Measurements from ENCODE around the gene PRSS2. TPM values are rescaled to one million over a fixed set of nuclear protein-coding genes. Genes with fewer than 3 reads are reported as not detected.

Gene PRSS2
- total RNA-seq, 1 donor from 2014 or later = not detected

DNA sequence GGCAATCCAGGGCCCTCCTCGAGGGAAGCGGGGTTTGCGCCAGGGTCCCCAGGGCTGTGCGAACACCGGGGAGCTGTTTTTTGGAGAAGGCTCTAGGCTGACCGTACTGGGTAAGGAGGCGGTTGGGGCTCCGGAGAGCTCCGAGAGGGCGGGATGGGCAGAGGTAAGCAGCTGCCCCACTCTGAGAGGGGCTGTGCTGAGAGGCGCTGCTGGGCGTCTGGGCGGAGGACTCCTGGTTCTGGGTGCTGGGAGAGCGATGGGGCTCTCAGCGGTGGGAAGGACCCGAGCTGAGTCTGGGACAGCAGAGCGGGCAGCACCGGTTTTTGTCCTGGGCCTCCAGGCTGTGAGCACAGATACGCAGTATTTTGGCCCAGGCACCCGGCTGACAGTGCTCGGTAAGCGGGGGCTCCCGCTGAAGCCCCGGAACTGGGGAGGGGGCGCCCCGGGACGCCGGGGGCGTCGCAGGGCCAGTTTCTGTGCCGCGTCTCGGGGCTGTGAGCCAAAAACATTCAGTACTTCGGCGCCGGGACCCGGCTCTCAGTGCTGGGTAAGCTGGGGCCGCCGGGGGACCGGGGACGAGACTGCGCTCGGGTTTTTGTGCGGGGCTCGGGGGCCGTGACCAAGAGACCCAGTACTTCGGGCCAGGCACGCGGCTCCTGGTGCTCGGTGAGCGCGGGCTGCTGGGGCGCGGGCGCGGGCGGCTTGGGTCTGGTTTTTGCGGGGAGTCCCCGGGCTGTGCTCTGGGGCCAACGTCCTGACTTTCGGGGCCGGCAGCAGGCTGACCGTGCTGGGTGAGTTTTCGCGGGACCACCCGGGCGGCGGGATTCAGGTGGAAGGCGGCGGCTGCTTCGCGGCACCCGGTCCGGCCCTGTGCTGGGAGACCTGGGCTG is 26.0 kb downstream of the PRSS2 start:
- ATAC-seq (ENCODE audit: poor library complexity) (peak; percentile 36), DNase-seq (no peak)
- intact Hi-C loops (cut with DNase I) = no loop called here

DNA sequence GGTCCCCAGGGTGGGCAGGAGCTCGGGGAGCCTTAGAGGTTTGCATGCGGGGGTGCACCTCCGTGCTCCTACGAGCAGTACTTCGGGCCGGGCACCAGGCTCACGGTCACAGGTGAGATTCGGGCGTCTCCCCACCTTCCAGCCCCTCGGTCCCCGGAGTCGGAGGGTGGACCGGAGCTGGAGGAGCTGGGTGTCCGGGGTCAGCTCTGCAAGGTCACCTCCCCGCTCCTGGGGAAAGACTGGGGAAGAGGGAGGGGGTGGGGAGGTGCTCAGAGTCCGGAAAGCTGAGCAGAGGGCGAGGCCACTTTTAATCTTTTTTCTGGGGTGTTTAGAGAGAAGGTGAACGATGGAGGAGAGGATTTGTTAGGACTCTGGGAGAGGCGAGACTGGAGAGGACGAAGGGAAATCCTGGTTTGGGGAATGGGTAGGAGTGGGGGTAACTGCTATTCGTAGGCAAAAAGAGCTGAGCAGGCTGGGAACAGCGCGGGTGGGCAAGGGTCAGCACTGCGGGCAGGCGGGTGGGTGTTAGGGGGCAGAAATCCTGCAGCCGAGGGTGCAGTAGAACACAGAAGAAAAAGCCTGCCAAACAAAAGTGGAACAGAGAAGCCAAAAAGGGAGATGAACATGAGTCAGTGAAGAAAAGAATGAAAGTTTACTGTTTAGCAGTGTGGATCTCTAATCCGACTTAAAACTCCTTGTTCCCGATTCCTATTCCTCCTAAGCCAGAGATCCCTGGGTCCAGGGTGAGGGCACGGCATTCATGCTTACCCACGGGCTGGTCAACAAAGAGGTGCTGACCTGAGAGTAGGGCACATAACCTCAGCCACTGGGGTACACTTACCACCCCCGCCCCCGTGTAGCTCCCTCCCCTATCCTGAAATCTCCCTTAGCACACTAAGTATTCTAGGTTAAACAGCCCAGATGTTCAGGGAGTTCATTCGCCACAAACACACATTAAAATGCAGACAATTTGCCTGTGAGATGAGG is 26.9 kb downstream of the PRSS2 start:
- DNase-seq (no peak), ATAC-seq (ENCODE audit: poor library complexity) (peak; percentile 25)
- intact Hi-C loops (cut with DNase I) = no loop called here

- intact Hi-C loops (cut with DNase I) = no loop called here
- no peak for DNase-seq
- no peak for ATAC-seq (ENCODE audit: poor library complexity)
Measured at GRCh38 chr7:142798451-142799436, 28.0 kb downstream of the PRSS2 start.

- no peak for DNase-seq
- ATAC-seq (ENCODE audit: poor library complexity) = no peak
- intact Hi-C loops (cut with DNase I) = no loop called here
Measured at GRCh38 chr7:142799437-142799835, 28.7 kb downstream of the PRSS2 start.

DNA sequence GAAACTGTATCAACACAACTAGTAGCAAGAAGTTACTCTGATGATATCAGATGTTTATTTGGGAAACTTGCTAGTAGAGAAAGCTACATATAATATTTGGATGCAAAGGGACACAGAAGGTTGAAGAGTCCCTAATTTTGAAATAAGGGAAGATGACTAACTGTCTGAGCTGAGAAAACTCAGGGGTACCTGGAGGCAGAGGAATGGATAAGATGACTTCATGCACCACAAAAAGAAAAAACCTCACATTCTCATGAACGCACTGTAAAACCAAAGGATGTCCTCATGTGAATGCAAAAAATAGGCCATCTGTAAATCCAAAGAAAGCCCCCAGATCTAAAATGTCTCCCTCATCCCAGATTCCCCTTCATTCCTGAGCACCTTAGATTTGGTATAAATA is 29.3 kb downstream of the PRSS2 start:
- ATAC-seq (ENCODE audit: poor library complexity) = no peak
- intact Hi-C loops (cut with DNase I) = no loop called here
- DNase-seq = no peak

DNA sequence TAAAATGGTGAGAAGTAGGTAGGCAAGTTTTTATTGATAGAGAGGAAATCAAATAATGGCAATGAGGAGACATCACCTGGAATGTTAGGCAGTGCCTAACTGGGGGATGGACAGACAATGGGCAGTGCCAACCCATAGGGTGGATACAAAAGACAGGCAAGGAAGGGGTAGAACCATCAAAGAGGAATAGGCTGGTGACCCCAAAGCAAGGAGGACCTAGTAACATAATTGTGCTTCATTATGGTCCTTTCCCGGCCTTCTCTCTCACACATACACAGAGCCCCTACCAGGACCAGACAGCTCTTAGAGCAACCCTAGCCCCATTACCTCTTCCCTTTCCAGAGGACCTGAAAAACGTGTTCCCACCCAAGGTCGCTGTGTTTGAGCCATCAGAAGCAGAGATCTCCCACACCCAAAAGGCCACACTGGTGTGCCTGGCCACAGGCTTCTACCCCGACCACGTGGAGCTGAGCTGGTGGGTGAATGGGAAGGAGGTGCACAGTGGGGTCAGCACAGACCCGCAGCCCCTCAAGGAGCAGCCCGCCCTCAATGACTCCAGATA is 30.0 kb downstream of the PRSS2 start:
- no peak for DNase-seq
- intact Hi-C loops (cut with DNase I) = no loop called here

DNA sequence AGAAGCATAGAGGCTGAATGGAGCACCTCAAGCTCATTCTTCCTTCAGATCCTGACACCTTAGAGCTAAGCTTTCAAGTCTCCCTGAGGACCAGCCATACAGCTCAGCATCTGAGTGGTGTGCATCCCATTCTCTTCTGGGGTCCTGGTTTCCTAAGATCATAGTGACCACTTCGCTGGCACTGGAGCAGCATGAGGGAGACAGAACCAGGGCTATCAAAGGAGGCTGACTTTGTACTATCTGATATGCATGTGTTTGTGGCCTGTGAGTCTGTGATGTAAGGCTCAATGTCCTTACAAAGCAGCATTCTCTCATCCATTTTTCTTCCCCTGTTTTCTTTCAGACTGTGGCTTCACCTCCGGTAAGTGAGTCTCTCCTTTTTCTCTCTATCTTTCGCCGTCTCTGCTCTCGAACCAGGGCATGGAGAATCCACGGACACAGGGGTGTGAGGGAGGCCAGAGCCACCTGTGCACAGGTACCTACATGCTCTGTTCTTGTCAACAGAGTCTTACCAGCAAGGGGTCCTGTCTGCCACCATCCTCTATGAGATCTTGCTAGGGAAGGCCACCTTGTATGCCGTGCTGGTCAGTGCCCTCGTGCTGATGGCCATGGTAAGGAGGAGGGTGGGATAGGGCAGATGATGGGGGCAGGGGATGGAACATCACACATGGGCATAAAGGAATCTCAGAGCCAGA is 31.0 kb downstream of the PRSS2 start:
- DNase-seq (no peak), ATAC-seq (ENCODE audit: poor library complexity) (no peak)
- intact Hi-C loops (cut with DNase I) = no loop called here

More for the DNA sequence above, 30.0 kb downstream of the PRSS2 start:
- no peak for ATAC-seq (ENCODE audit: poor library complexity)

GRCh38 chr7:142802301-142802700 is 31.5 kb downstream of the PRSS2 start:
- intact Hi-C loops (cut with DNase I) = no loop called here
- DNase-seq = no peak
- ATAC-seq (ENCODE audit: poor library complexity) = no peak

GRCh38 chr7:142803901-142804300 is 33.1 kb downstream of the PRSS2 start:
- intact Hi-C loops (cut with DNase I) = no loop called here
- ATAC-seq (ENCODE audit: poor library complexity) = no peak
- no peak for DNase-seq

- no peak for ATAC-seq (ENCODE audit: poor library complexity)
- DNase-seq = no peak
- intact Hi-C loops (cut with DNase I) = no loop called here
Measured at GRCh38 chr7:142804728-142805207, 34.0 kb downstream of the PRSS2 start.

DNA sequence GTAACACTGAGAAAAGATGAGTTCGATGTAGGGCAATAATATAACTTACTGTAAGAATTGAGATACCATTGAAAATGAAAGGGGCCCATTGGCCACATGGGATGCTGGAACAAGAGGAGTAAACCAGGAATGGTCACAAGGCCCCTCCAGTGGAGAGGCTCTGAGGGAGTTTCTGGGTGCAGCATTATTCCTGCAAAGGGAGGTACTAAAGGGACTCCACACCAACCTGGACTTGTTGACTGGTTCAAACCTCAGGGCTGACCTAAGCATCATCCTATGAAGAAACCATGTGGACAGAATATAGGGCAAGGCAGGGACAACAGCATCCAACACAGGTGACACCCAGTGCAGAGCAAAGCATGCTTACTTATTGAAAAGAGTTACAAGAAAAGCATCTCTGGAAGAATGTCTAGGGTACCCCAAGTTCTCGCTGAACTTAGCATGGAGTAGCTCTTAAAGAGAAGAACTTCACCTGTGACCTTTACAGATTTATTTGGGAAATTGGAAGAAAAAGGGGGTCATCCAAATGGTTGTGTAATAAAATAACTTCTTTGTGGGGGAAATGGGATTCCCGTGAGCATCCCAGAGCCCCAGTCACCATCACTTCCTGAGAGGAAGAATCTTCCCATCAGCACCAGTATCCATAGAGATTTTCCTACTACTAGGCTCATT is 34.7 kb downstream of the PRSS2 start:
- no peak for ATAC-seq (ENCODE audit: poor library complexity)
- intact Hi-C loops (cut with DNase I) = no loop called here
- no peak for DNase-seq

GRCh38 chr7:142806022-142806356 is 35.2 kb downstream of the PRSS2 start:
- ATAC-seq (ENCODE audit: poor library complexity) = no peak
- DNase-seq = no peak
- intact Hi-C loops (cut with DNase I) = no loop called here

DNA sequence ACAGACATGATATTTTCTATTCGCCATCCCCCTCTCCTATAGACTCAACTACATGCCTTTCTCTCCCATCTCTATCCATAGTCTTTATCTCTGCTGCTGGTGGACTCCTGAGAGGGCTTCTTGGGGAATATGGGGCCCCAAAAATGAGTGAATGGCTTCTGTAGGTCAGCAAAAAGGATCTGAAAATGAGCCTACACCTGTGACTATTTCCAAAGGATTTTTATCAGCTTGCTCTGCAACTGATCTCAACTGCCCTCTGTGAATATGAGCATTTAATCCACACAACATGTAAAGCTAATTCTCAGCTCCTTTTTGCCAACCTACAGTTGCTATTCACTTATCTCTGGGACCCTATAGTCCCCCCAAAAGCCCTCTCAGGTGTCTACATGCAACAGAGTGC is 36.2 kb downstream of the PRSS2 start:
- ATAC-seq (ENCODE audit: poor library complexity) = no peak
- no peak for DNase-seq
- intact Hi-C loops (cut with DNase I) = no loop called here

DNA sequence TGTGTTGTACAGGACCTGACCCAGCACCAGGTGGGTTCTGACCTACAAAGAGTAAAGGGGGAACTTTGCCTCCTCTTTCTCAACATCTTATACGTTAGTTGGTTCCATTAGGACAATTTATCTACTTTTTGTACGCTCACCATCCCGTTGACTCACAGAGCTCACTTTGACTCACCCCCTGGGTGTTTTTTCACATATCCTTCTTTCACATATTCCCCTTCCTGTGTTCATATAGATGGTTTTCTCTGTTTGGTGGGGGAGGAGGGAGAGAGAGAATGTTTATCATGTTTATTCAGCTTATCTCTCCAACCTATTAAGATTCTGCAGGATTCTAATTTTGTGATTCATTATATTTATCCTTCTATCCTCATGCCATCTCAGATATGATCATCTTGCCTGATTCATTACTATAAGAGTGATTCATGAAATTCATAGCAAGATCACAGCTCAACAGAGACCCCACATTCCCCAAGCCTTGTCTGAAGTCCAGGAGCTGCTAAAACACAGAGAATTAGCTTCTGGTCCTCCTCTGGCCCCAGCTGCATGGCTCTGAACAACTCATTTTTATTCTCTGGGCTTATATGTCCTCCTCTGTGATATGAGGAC is 37.2 kb downstream of the PRSS2 start:
- ATAC-seq (ENCODE audit: poor library complexity) (no peak), DNase-seq (no peak)
- intact Hi-C loops (cut with DNase I) = no loop called here

DNA sequence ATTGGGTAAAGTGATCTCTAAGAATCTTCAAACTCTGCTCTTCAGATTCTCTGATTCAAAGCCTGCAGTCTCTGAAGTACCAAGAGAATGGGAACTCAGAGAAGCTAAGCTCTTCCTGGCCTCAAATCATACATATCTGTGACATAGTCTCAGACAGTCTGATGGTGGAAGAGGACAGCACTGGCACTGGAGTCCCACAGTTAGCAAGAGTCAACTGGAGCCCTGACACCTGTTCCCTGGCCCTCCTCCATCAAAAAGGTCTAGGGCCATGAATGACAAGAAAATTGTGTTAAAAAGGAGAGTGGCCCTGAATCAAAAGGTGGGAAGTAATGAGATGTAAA is 37.7 kb downstream of the PRSS2 start:
- ATAC-seq (ENCODE audit: poor library complexity) = no peak
- intact Hi-C loops (cut with DNase I) = no loop called here
- DNase-seq = no peak

GRCh38 chr7:142808802-142809583 is 38.2 kb downstream of the PRSS2 start:
- intact Hi-C loops (cut with DNase I) = no loop called here
- peak; percentile 25 for ATAC-seq (ENCODE audit: poor library complexity)
- peak; percentile 47 for DNase-seq

Measured in Right ventricle myocardium superior (tissue), 1 donor.